ENCODE measurements around the gene SERINC3. TPM values are rescaled to one million over a fixed set of nuclear protein-coding genes. Genes with fewer than 3 reads are reported as not detected.

The SERINC3 gene
- total and polyA plus RNA-seq, 10 of the 15 experiments (the other 5 are each of a cell fraction or from before 2014, with no cell fraction given) = 24.5 to 96.8 (median 38.8) TPM

- Histone ChIP-seq H3K27ac (ENCODE audit: control insufficient read depth, insufficient read depth) (no peak overlapping the region), H3K4me2 (ENCODE audit: control insufficient read depth, insufficient read depth) (no peak overlapping the region), H3K9ac (ENCODE audit: control insufficient read depth, insufficient read depth, low read length) (no peak overlapping the region), H3K4me1 (ENCODE audit: control insufficient read depth, insufficient read depth, low read length) (no peaks in the 10 kb centered on the region), H3K9me3 (replicated peaks; ENCODE audit: control insufficient read depth, insufficient read depth, low read length) (no peaks in the 10 kb centered on the region), H4K20me1 (ENCODE audit: control insufficient read depth, insufficient read depth) (no peaks in the 10 kb centered on the region), H3K4me3 (no peak overlapping the region), H3K79me2 (ENCODE audit: control insufficient read depth, insufficient read depth, low read length) (no peaks in the 10 kb centered on the region), H3K36me3 (ENCODE audit: control insufficient read depth in 2 of 2, insufficient read depth in 2 of 2, low read length in 1 of 2) (no peaks in the 10 kb centered on the region), H2AFZ (ENCODE audit: control insufficient read depth, low read depth, low read length) (no peak overlapping the region), H3K27me3 (replicated peaks in 1 of 2; ENCODE audit: control insufficient read depth in 2 of 2, insufficient read depth in 2 of 2, low read length in 1 of 2) (no peaks in the 10 kb centered on the region)
- FAIRE-seq (no peak), ATAC-seq (no peak), DNase-seq (ENCODE audit: low read depth, low spot score) (no peak)
- ChIA-PET POLR2A (no interaction called here), RAD21 (ENCODE audit: unreplicated experiment) (interaction anchor here (1.5 kb wide), 1 partner anchor 9 kb away, joined by 6 read pairs; no protein-coding TSS in a partner anchor), SMC1A (ENCODE audit: uncharacterized antibody, unreplicated experiment) (interaction anchor here (1.0 to 1.6 kb wide), 5 partner anchors 9 to 44 kb away, joined by 3 to 6 read pairs (median 4); partner anchors contain the start of gene PKIG), CTCF (interaction anchor here (1.3 to 1.7 kb wide), 2 partner anchors 9 to 43 kb away, joined by 6 to 7 read pairs; no protein-coding TSS in a partner anchor)
- TF ChIP-seq ZNF207 (IDR thresholded peaks at IDR 0.05; ENCODE audit: borderline replicate concordance) = no peak
- BruUV-seq (replicated peaks) = no TSS peak
- intact Hi-C loops (cut with micrococcal nuclease; ENCODE audit: unreplicated experiment) = no loop called here
- in situ Hi-C loops (cut with MboI) = no loop called here
These were observed 44.9 kb upstream of the SERINC3 start for GRCh38 chr20:44566811-44567210.

- ATAC-seq (no peak), DNase-seq (ENCODE audit: low read depth, low spot score) (no peak), FAIRE-seq (no peak)
- ChIA-PET RAD21 (ENCODE audit: unreplicated experiment) (no interaction called here), CTCF (no interaction called here), SMC1A (ENCODE audit: uncharacterized antibody, unreplicated experiment) (no interaction called here), POLR2A (no interaction called here)
- Histone ChIP-seq H3K4me2 (ENCODE audit: control insufficient read depth, insufficient read depth) (no peak overlapping the region), H3K27me3 (replicated peaks in 1 of 2; ENCODE audit: control insufficient read depth in 2 of 2, insufficient read depth in 2 of 2, low read length in 1 of 2) (no peaks in the 10 kb centered on the region), H3K36me3 (ENCODE audit: control insufficient read depth in 2 of 2, insufficient read depth in 2 of 2, low read length in 1 of 2) (no peaks in the 10 kb centered on the region), H4K20me1 (ENCODE audit: control insufficient read depth, insufficient read depth) (no peaks in the 10 kb centered on the region), H3K4me1 (ENCODE audit: control insufficient read depth, insufficient read depth, low read length) (no peaks in the 10 kb centered on the region), H2AFZ (ENCODE audit: control insufficient read depth, low read depth, low read length) (no peak overlapping the region), H3K27ac (ENCODE audit: control insufficient read depth, insufficient read depth) (no peak overlapping the region), H3K4me3 (no peak overlapping the region), H3K9ac (ENCODE audit: control insufficient read depth, insufficient read depth, low read length) (no peak overlapping the region), H3K9me3 (replicated peaks; ENCODE audit: control insufficient read depth, insufficient read depth, low read length) (no peaks in the 10 kb centered on the region), H3K79me2 (ENCODE audit: control insufficient read depth, insufficient read depth, low read length) (no peaks in the 10 kb centered on the region)
- in situ Hi-C loops (cut with MboI) = no loop called here
- BruUV-seq (replicated peaks) = no TSS peak
- 96% methylated on average over 3 of the region's 3 CpGs for WGBS (ENCODE audit: insufficient coverage, insufficient replicate concordance, low lambda C conversion rate, missing lambda C conversion rate)
- intact Hi-C loops (cut with micrococcal nuclease; ENCODE audit: unreplicated experiment) = no loop called here
- TF ChIP-seq STAT3 (IDR thresholded peaks at IDR 0.05; ENCODE audit: low read depth, low read length) = no peak
These were observed 44.1 kb upstream of the SERINC3 start for GRCh38 chr20:44566018-44566417.
